ENCODE measurements around the gene GTF2F1. TPM values are rescaled to one million over a fixed set of nuclear protein-coding genes. Genes with fewer than 3 reads are reported as not detected.
A peak's percentile ranks its signal among the peaks of the same experiment; 100 is the strongest.

GTF2F1 gene
- total RNA-seq, 4 donors from 2014 or later = 42.2 to 166 (median 56.1) TPM

DNA sequence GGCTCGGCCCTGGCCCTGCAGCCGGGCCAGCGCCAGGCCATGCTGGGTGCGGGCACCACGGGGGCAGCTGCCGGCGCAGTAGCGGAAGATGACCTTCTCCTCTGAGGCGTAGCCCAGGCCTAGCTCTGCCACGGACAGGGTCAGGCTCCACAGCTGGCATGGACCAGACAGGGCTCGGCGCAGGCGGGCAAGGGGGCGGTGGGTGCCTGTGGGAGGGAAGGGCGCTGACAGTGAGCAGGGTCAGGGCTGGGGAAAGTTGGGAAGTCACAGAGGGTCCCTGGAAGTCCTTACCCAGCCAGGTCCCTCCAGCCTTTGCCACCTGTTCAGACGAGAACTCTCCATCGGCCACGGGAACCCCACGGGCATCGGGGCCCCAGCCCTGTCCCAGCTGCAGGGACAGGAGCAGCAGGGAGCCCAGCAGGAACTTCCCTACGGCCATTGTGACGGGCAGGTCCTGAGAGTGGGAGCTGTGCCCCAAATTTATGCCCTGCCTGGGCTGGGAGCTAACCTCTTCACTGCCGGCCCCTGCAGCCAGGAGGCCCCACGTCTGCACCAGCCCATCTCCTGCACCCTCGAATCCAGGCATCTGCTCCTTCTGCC, 17.5 kb downstream of the GTF2F1 start, which contains the start of gene PSPN:
PSPN (minus strand) TSS at position 523 of the 600 bp plus-strand sequence; CDS start at position 439, 84 bp downstream.
- peaks cover 0 to 11% (median 5%) of the 10 kb centered on the region in 4 donors for H3K36me3 ChIP-seq
- in situ Hi-C loops (cut with MboI; ENCODE audit: low pct_ligation_motif_present in 1 of 4, low pct_unique_long_range_greater_than_20kb in 1 of 4, low sequenced_read_pairs in 3 of 4) (no loop called here), intact Hi-C loops (cut with DNase I; ENCODE audit: low total_unique reads) (loop anchor here (2.0 kb wide), 1 partner anchor 47 kb away; no protein-coding TSS in a partner anchor)
- H3K9me3 ChIP-seq = no peaks in the 10 kb centered on the region
- DNase-seq = no peak
- H3K4me3 ChIP-seq = no peak within 1 kb of the TSS
- H3K27ac ChIP-seq = no peak within 1 kb of the TSS
- 89% methylated on average over 22 of the region's 25 CpGs; no CpG with 5 or more reads in 1 of the 2 donors for WGBS, 2 donors (ENCODE audit: low coverage in 1 of 2)
- H3K4me1 ChIP-seq = peaks cover 5 to 15% (median 9%) of the 10 kb centered on the region in 4 donors
- TF ChIP-seq EP300 (IDR thresholded peaks at IDR 0.05; ENCODE audit: low read depth) (no peak), POLR2AphosphoS5 (IDR thresholded peaks at IDR 0.05) (no peak), CTCF (IDR thresholded peaks at IDR 0.05) (no peak), POLR2A (IDR thresholded peaks at IDR 0.05) (no peak)
- H3K27me3 ChIP-seq = no peaks in the 10 kb centered on the region

- intact Hi-C loops (cut with DNase I; ENCODE audit: low total_unique reads) (loop anchor here (2.0 kb wide), 1 partner anchor 48 kb away; no protein-coding TSS in a partner anchor), in situ Hi-C loops (cut with MboI; ENCODE audit: low pct_ligation_motif_present in 1 of 4, low pct_unique_long_range_greater_than_20kb in 1 of 4, low sequenced_read_pairs in 3 of 4) (no loop called here)
- no peaks in the 10 kb centered on the region for H3K27me3 ChIP-seq
- TF ChIP-seq POLR2AphosphoS5 (IDR thresholded peaks at IDR 0.05) = no peak
- no peak for TF ChIP-seq POLR2A (IDR thresholded peaks at IDR 0.05)
- no peak for TF ChIP-seq CTCF (IDR thresholded peaks at IDR 0.05)
- TF ChIP-seq EP300 (IDR thresholded peaks at IDR 0.05; ENCODE audit: low read depth) = no peak
- H3K27ac ChIP-seq = no peak overlapping the region
- no peak overlapping the region for H3K4me3 ChIP-seq
- peaks cover 5 to 15% (median 9%) of the 10 kb centered on the region in 4 donors for H3K4me1 ChIP-seq
- no peaks in the 10 kb centered on the region for H3K9me3 ChIP-seq
- WGBS, 2 donors (ENCODE audit: low coverage in 1 of 2) = 91% methylated on average over 29 of the region's 29 CpGs; no CpG with 5 or more reads in 1 of the 2 donors
- peaks cover 0 to 4% (median 2%) of the 10 kb centered on the region in 4 donors for H3K36me3 ChIP-seq
- no peak for DNase-seq
Observed at GRCh38 chr19:6374711-6375410, 18.1 kb downstream of the GTF2F1 start.

DNA sequence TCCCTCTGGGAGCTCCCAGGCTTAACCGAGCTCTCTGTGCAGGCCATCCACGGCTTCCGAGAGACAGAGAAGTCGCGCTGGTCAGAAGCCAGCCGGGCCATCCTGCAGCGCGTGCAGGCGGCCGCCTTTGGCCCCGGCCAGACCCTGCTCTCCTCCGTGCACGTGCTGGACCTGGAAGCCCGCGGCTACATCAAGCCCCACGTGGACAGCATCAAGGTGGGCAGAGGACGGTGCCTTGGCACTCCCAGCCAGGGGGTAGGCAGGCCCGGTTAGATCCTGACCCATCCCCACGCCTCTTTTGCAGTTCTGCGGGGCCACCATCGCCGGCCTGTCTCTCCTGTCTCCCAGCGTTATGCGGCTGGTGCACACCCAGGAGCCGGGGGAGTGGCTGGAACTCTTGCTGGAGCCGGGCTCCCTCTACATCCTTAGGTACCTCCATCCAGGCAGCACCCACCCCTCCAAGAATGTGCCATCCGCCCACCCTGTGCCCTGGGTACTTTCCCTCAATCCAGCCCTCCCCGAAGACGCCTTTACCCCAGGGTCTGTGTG, 18.7 kb downstream of the GTF2F1 start:
- Histone ChIP-seq H3K9me3 (no peaks in the 10 kb centered on the region), H3K36me3 (no peaks in the 10 kb centered on the region), H3K4me1 (peaks cover 5 to 15% (median 9%) of the 10 kb centered on the region in 4 donors), H3K27ac (peak overlapping the region; percentile 92 to 100 (median 98)), H3K27me3 (no peaks in the 10 kb centered on the region), H3K4me3 (no peak overlapping the region)
- intact Hi-C loops (cut with DNase I; ENCODE audit: low total_unique reads) (loop anchor here (2.0 kb wide), 1 partner anchor 49 kb away; no protein-coding TSS in a partner anchor), in situ Hi-C loops (cut with MboI; ENCODE audit: low pct_ligation_motif_present in 1 of 4, low pct_unique_long_range_greater_than_20kb in 1 of 4, low sequenced_read_pairs in 3 of 4) (no loop called here)
- DNase-seq = no peak
- 81% methylated on average over 21 of the region's 29 CpGs; no CpG with 5 or more reads in 1 of the 2 donors for WGBS, 2 donors (ENCODE audit: low coverage in 1 of 2)
- TF ChIP-seq CTCF (IDR thresholded peaks at IDR 0.05) = no peak

DNA sequence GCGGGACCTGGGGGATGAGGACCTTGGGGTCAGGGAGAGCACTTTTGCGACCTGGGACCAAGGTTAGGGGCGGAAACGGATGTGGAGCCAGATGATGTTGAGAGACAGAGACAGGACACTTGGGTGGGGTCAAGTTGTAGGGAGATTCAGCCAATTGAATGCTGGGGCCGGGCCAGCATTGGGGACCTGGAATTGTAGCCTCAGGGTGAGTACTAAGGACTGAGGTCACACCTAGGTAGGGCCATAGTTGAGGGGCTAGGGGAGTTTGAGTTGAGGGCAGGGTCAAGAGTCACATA, 19.2 kb downstream of the GTF2F1 start:
- Histone ChIP-seq H3K9me3 (no peaks in the 10 kb centered on the region), H3K27ac (peak overlapping the region; percentile 92 to 100 (median 98)), H3K36me3 (peaks cover 0 to 2% (median 0%) of the 10 kb centered on the region in 4 donors), H3K27me3 (no peaks in the 10 kb centered on the region), H3K4me1 (peaks cover 5 to 15% (median 9%) of the 10 kb centered on the region in 4 donors), H3K4me3 (peak overlapping the region; percentile 11 to 93 (median 44))
- 30% methylated on average over 5 of the region's 5 CpGs; no CpG with 5 or more reads in 1 of the 2 donors for WGBS, 2 donors (ENCODE audit: low coverage in 1 of 2)
- in situ Hi-C loops (cut with MboI; ENCODE audit: low pct_ligation_motif_present in 1 of 4, low pct_unique_long_range_greater_than_20kb in 1 of 4, low sequenced_read_pairs in 3 of 4) (no loop called here), intact Hi-C loops (cut with DNase I; ENCODE audit: low total_unique reads) (loop anchor here (2.0 kb wide), 1 partner anchor 49 kb away; no protein-coding TSS in a partner anchor)
- TF ChIP-seq POLR2AphosphoS5 (IDR thresholded peaks at IDR 0.05) (no peak), CTCF (IDR thresholded peaks at IDR 0.05) (no peak), EP300 (IDR thresholded peaks at IDR 0.05; ENCODE audit: low read depth) (no peak), POLR2A (IDR thresholded peaks at IDR 0.05) (no peak)
- no peak for DNase-seq

Measured in transverse colon (tissue), 4 donors.